ENCODE measurements around the gene IRX6.

IRX6 gene

GRCh38 chr16:55367866-55368603 is 44.0 kb downstream of the IRX6 start:
- peak; percentile 47 for DNase-seq

GRCh38 chr16:55369151-55369550 is 45.1 kb downstream of the IRX6 start:
- DNase-seq, result no peak

- peak; percentile 71 for DNase-seq
Observed at GRCh38 chr16:55370762-55371482, 46.9 kb downstream of the IRX6 start.

GRCh38 chr16:55372792-55373488 is 48.9 kb downstream of the IRX6 start:
- DNase-seq, result no peak

- DNase-seq, result no peak
Observed at GRCh38 chr16:55373489-55373832, 49.5 kb downstream of the IRX6 start.

GRCh38 chr16:55376045-55376444 is 52.0 kb downstream of the IRX6 start:
- DNase-seq, result no peak

GRCh38 chr16:55376567-55377167 is 52.7 kb downstream of the IRX6 start:
- no peak for DNase-seq

GRCh38 chr16:55377840-55378239 is 53.8 kb downstream of the IRX6 start:
- DNase-seq, result no peak

- DNase-seq, result no peak
Observed at GRCh38 chr16:55378616-55379015, 54.6 kb downstream of the IRX6 start.

- no peak for DNase-seq
Observed at GRCh38 chr16:55379371-55379770, 55.4 kb downstream of the IRX6 start.

GRCh38 chr16:55379876-55380390 is 55.9 kb downstream of the IRX6 start:
- no peak for DNase-seq
